HepG2 (cell line): Measurements from ENCODE around the gene CAPN2. TPM values are rescaled to one million over a fixed set of nuclear protein-coding genes. Genes with fewer than 3 reads are reported as not detected.

Source experiments
- ATAC-seq: fragments of 200-7000 bp; cut with Tn5 transposase; 3 replicates; pipeline ENCODE4 v1.9.1; 2020; ENCODE audit warnings: mild to moderate bottlenecking, moderate library complexity
- BruUV-seq: library from RNA; stranded (reverse); fragments of 400-500 nt; replicated peaks from 2 replicates; lab custom pipeline; 2021; lab: Mats Ljungman, UMichigan
- CTCF ChIA-PET: fragments of 300-600 bp; formaldehyde crosslinking; extraction: SDS; loops from one replicate; lab custom pipeline; 2021; ENCODE audit warnings: low total read pairs, inconsistent platforms, low intra/inter-chr PET ratio; lab: Yijun Ruan, JAX
- POLR2A ChIA-PET: fragments of 350-600 bp; sonication (Branson Sonifier 250); formaldehyde crosslinking; loops from one replicate; lab custom pipeline; 2020; ENCODE audit warnings: antibody characterized with exemption, inconsistent platforms; lab: Yijun Ruan, JAX
- DNase-seq: peaks from one replicate; pipeline ENCODE4 v3.0.0-alpha.2; 2015; ENCODE audit warnings: low spot score
- FAIRE-seq: peaks from 3 replicates; lab custom pipeline; 2011; peaks lifted over from hg19 to GRCh38; lab: Jason Lieb, UNC
- H2AFZ ChIP-seq: one replicate; pipeline ENCODE4 v1.6.1; 2011; ENCODE audit warnings: low read length, inconsistent platforms
- H3K27ac ChIP-seq: fragments of 300-600 bp; 3 replicates; pipeline ENCODE4 v1.8.0; 2011; ENCODE audit warnings: mixed run types, mild to moderate bottlenecking, mixed read lengths, low read length, inconsistent platforms; ENCODE audit not compliant: insufficient read depth; ENCODE audit errors: extremely low read length
- H3K27me3 ChIP-seq, 2 experiments: fragments of 200-600 bp in 1 of 2; 2 replicates in 1 of 2; 3 replicates in 1 of 2; pipeline versions ENCODE4 v1.6.0 to v1.8.0; 2011; ENCODE audit warnings: low read length in 2 of 2, mild to moderate bottlenecking in 2 of 2, moderate library complexity in 2 of 2, inconsistent platforms in 1 of 2; ENCODE audit not compliant: insufficient read depth in 2 of 2, control insufficient read depth in 1 of 2
- H3K36me3 ChIP-seq, 2 experiments: fragments of 200-600 bp in 1 of 2; replicated peaks in 1 of 2; 2 replicates in 1 of 2; 3 replicates in 1 of 2; pipeline versions ENCODE4 v1.5.1 to v1.8.0; 2011; ENCODE audit warnings: low read length in 2 of 2, inconsistent platforms in 1 of 2; ENCODE audit not compliant: insufficient read depth in 2 of 2, control insufficient read depth in 1 of 2
- H3K4me1 ChIP-seq: 2 replicates; pipeline ENCODE4 v1.5.1; 2012; ENCODE audit warnings: low read length, inconsistent platforms; ENCODE audit not compliant: insufficient read depth
- H3K4me2 ChIP-seq: 2 replicates; pipeline ENCODE4 v1.6.0; 2011; ENCODE audit warnings: low read depth, low read length, inconsistent platforms
- H3K4me3 ChIP-seq, 3 experiments: fragments of 200-600 bp in 1 of 3; sonication (generic), shearing (Covaris generic) in 1 of 3; replicated peaks in 1 of 3; 2 replicates each; pipeline ENCODE4 v1.5.1; 2011 to 2016; ENCODE audit warnings: low read length in 3 of 3, inconsistent platforms in 2 of 3, low read depth in 2 of 3, mild to moderate bottlenecking in 2 of 3, control low read depth in 1 of 3, mixed read lengths in 1 of 3; ENCODE audit not compliant: insufficient read depth in 1 of 3
- H3K79me2 ChIP-seq: one replicate; pipeline ENCODE4 v1.6.1; 2011; ENCODE audit warnings: low read length, inconsistent platforms; ENCODE audit not compliant: insufficient read depth
- H3K9ac ChIP-seq: 2 replicates; pipeline ENCODE4 v1.6.0; 2011; ENCODE audit warnings: mild to moderate bottlenecking, low read depth, low read length, inconsistent platforms; ENCODE audit not compliant: insufficient read depth
- H3K9me3 ChIP-seq: 2 replicates; pipeline ENCODE4 v1.5.1; 2012; ENCODE audit warnings: mild to moderate bottlenecking, low read length
- H4K20me1 ChIP-seq: 2 replicates; pipeline ENCODE4 v1.6.0; 2011; ENCODE audit warnings: inconsistent platforms, mild to moderate bottlenecking, low read length, moderate library complexity; ENCODE audit not compliant: insufficient read depth
- CHD2 ChIP-seq: IDR thresholded peaks from 2 replicates; pipeline ENCODE4 v1.6.1; 2011; ENCODE audit warnings: low read depth, low read length, improper control_type of control experiment
- NPAS2 ChIP-seq: sonication (generic); formaldehyde crosslinking; IDR thresholded peaks from 2 replicates; pipeline ENCODE4 v1.8.0; 2022; ENCODE audit warnings: mild to moderate bottlenecking, missing genetic modification reagents, borderline replicate concordance
- NR2C2 ChIP-seq: sonication (generic); formaldehyde crosslinking; IDR thresholded peaks from 2 replicates; pipeline ENCODE4 v1.4.0; 2020; ENCODE audit warnings: missing genetic modification reagents, mild to moderate bottlenecking, moderate library complexity, borderline replicate concordance
- ONECUT2 ChIP-seq: sonication (generic); formaldehyde crosslinking; IDR thresholded peaks from 2 replicates; pipeline ENCODE4 v1.4.0; 2020; ENCODE audit warnings: missing genetic modification reagents
- PAX8 ChIP-seq: sonication (generic); formaldehyde crosslinking; IDR thresholded peaks from 2 replicates; pipeline ENCODE4 v1.8.0; 2022; ENCODE audit warnings: mild to moderate bottlenecking, missing genetic modification reagents, borderline replicate concordance
- PTBP1 ChIP-seq: fragments of 200-400 bp; formaldehyde crosslinking; IDR thresholded peaks from 2 replicates; pipeline ENCODE4 v1.6.1; 2018; ENCODE audit warnings: low read length, low read depth; ENCODE audit not compliant: poor library complexity, severe bottlenecking
- ZNF251 ChIP-seq: sonication (generic); formaldehyde crosslinking; IDR thresholded peaks from 2 replicates; pipeline ENCODE4 v1.9.0; 2021; ENCODE audit warnings: mild to moderate bottlenecking, missing genetic modification reagents
- ZNF282 ChIP-seq: fragments of 450-650 bp; IDR thresholded peaks from 2 replicates; pipeline ENCODE4 v1.6.1; 2018; ENCODE audit not compliant: partially characterized antibody
- ZNF44 ChIP-seq: sonication (generic); formaldehyde crosslinking; IDR thresholded peaks from 2 replicates; pipeline ENCODE4 v1.5.1; 2020; ENCODE audit warnings: mild to moderate bottlenecking, missing genetic modification reagents
- ZNF713 ChIP-seq: sonication (generic); formaldehyde crosslinking; IDR thresholded peaks from 2 replicates; pipeline ENCODE4 v1.4.0; 2020; ENCODE audit warnings: mild to moderate bottlenecking, missing genetic modification reagents
- WGBS: methylation state at CpG from one replicate; pipeline ENCODE4 v1.1.6; 2017; ENCODE audit warnings: low lambda C conversion rate; 5-methylcytosine and 5-hydroxymethylcytosine counted together
- in situ Hi-C: cut with HindIII; loops from 2 replicates; pipeline ENCODE4 v1.10.0; 2017; ENCODE audit warnings: low pct_unique_long_range_greater_than_20kb; ENCODE audit not compliant: extremely low pct_ligation_motif_present
- intact Hi-C: fragments of 100-400 bp; cut with micrococcal nuclease; formaldehyde crosslinking; loops from one replicate; pipeline ENCODE4 v1.10.0; 2022; ENCODE audit not compliant: unreplicated experiment
- polyA plus RNA-seq, 8 experiments: library from polyadenylated mRNA; depleted of rRNA in 3 of 8; stranded (reverse) in 7 of 8; unstranded in 1 of 8; fragments of >200 nt; fragmentation: Illumina TruSeq in 4 of 8; extraction: Trizol in 4 of 8; gene quantifications; 2 replicates each; pipeline versions ENCODE4 v1.2.1 to v1.2.3, GENCODE V29; 2011 to 2016; ENCODE audit warnings: low read depth in 4 of 8, missing spikeins in 1 of 8, mixed read lengths in 1 of 8; ENCODE audit not compliant: insufficient read depth in 1 of 8
- total RNA-seq, 5 experiments: library from RNA; depleted of rRNA; stranded (reverse); fragments of >200 nt; fragmentation: Illumina TruSeq; extraction: Trizol; gene quantifications; 2 replicates each; pipeline ENCODE4 v1.2.3, GENCODE V29; 2016; ENCODE audit warnings: low read depth in 1 of 5
- TF ChIP-seq, protein P1 (sequence below): sonication (generic); formaldehyde crosslinking; IDR thresholded peaks from 2 replicates; pipeline ENCODE4 v1.8.0; 2022; ENCODE audit warnings: mild to moderate bottlenecking, missing genetic modification reagents
- TF ChIP-seq, protein P2 (sequence below): sonication (generic); formaldehyde crosslinking; IDR thresholded peaks from 2 replicates; pipeline ENCODE4 v1.4.0; 2020; ENCODE audit warnings: mild to moderate bottlenecking, missing genetic modification reagents, borderline replicate concordance

Gene CAPN2
- total and polyA plus RNA-seq, 2 of the 13 experiments (the other 11 are each of a cell fraction or from before 2014, with no cell fraction given): 6.2 to 7.4 TPM

DNA sequence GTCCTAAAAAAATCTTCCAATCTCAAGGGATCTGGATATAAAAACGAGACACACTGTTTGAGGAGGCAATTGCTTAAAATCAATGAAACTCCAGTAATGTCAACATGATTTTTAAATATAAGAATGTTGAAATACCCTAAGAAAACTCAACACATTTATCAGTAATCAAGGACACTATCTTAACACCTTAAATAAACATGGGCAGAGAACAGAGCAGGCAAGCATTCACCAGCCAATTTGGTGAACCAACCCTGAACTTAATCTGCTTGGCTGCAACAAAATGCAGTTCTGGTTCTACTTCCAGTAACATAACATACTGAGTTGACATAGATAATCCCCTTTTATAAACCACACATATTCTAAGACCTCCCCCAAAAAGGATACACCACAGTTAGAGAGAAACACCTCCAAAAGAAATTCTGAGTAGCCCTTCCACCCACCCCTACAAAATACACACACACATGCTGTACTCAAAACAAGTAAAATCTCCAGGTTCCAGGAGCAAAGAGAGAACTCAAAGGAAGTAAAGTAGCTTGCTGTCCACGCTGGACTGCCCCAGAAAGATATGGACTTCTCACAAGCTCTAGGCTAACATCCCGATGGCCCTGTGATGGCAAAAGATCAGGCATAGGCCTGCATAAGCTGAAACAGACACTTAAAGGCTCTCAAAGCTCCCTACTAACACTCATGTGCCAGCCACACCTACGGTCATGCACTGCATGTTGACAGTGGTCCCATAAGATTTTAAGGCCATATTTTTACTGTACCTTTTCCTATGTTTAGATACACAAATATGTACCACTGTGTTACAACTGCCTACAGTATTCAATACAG, 102.9 kb downstream of the CAPN2 start:
- no peak overlapping the region for H3K4me3 ChIP-seq
- intact Hi-C loops (no loop called here), in situ Hi-C loops (no loop called here)
- H3K27ac ChIP-seq: peak overlapping the region; percentile 11
- no peak for DNase-seq
- ChIA-PET POLR2A (no interaction called here), CTCF (no interaction called here)
- H3K4me1 ChIP-seq: peaks cover 10% of the 10 kb centered on the region; the same call in 1 of the 2 replicates
- peaks cover 3 to 31% of the 10 kb centered on the region in 2 experiments; a peak in 4 of 5 replicates for H3K36me3 ChIP-seq
- no peaks in the 10 kb centered on the region for H3K9me3 ChIP-seq
- WGBS: 82% methylated on average over 4 of the region's 4 CpGs
- TF ChIP-seq NPAS2 (CRISPR knock-in tag) (no peak), ONECUT2 (CRISPR knock-in tag) (0 out of 2 replicates have a peak, but pooled peaks have one; percentile 36), CHD2 (no peak), ZNF44 (CRISPR knock-in tag) (no peak), ZNF282 (no peak)
- ATAC-seq: no peak
- BruUV-seq: no TSS peak
- no peaks in the 10 kb centered on the region for H3K27me3 ChIP-seq
- H2AFZ ChIP-seq: no peak overlapping the region
- peaks cover 2% of the 10 kb centered on the region for H3K79me2 ChIP-seq
- no peak for FAIRE-seq
- H4K20me1 ChIP-seq: no peaks in the 10 kb centered on the region
- H3K4me2 ChIP-seq: no peak overlapping the region
- H3K9ac ChIP-seq: no peak overlapping the region

DNA sequence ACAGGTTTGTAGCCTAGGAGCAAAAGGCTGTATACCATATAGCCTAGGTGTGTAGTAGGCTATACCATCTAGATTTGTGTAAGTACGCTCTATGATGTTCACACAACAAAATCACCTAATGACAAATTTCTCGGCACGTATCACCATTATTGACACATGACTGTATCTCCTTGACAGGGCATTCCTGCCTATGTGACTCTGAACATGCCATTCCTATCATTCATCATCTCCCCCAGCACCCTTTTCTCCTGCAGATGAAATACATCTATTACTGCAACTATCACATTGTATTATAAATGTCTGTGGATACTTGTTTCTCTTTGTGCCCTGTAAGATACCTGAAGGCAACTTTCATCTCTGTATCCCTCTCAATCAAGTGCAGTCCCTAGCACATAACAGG, 103.5 kb downstream of the CAPN2 start:
- in situ Hi-C loops (no loop called here), intact Hi-C loops (no loop called here)
- POLR2A ChIA-PET: no interaction called here
- no peak for ATAC-seq
- no peak for DNase-seq
- BruUV-seq: no TSS peak
- Histone ChIP-seq H2AFZ (no peak overlapping the region), H3K27me3 (no peaks in the 10 kb centered on the region), H3K4me3 (no peak overlapping the region), H3K4me2 (no peak overlapping the region), H3K79me2 (peaks cover 2% of the 10 kb centered on the region), H3K4me1 (peaks cover 10% of the 10 kb centered on the region; the same call in 1 of the 2 replicates), H3K9me3 (no peaks in the 10 kb centered on the region), H3K36me3 (peaks cover 7 to 31% of the 10 kb centered on the region in 2 experiments; a peak in 4 of 5 replicates), H3K27ac (no peak overlapping the region), H4K20me1 (no peaks in the 10 kb centered on the region), H3K9ac (no peak overlapping the region)
- no peak for FAIRE-seq
- CTCF ChIA-PET: no interaction called here
- WGBS: 98% methylated on average over 3 of the region's 3 CpGs
- TF ChIP-seq ZNF251 (no peak), PAX8 (no peak), PTBP1 (no peak), ZNF713 (no peak), NR2C2 (CRISPR knock-in tag) (no peak)
- TF ChIP-seq, protein P1, sequence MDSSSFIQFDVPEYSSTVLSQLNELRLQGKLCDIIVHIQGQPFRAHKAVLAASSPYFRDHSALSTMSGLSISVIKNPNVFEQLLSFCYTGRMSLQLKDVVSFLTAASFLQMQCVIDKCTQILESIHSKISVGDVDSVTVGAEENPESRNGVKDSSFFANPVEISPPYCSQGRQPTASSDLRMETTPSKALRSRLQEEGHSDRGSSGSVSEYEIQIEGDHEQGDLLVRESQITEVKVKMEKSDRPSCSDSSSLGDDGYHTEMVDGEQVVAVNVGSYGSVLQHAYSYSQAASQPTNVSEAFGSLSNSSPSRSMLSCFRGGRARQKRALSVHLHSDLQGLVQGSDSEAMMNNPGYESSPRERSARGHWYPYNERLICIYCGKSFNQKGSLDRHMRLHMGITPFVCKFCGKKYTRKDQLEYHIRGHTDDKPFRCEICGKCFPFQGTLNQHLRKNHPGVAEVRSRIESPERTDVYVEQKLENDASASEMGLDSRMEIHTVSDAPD: no peak
- TF ChIP-seq, protein P2, sequence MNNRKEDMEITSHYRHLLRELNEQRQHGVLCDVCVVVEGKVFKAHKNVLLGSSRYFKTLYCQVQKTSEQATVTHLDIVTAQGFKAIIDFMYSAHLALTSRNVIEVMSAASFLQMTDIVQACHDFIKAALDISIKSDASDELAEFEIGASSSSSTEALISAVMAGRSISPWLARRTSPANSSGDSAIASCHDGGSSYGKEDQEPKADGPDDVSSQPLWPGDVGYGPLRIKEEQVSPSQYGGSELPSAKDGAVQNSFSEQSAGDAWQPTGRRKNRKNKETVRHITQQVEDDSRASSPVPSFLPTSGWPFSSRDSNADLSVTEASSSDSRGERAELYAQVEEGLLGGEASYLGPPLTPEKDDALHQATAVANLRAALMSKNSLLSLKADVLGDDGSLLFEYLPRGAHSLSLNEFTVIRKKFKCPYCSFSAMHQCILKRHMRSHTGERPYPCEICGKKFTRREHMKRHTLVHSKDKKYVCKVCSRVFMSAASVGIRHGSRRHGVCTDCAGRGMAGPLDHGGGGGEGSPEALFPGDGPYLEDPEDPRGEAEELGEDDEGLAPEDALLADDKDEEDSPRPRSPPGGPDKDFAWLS (CRISPR knock-in tag): no peak
